Measurements from ENCODE around the gene PARP12. TPM values are rescaled to one million over a fixed set of nuclear protein-coding genes. Genes with fewer than 3 reads are reported as not detected.

Gene PARP12
- total RNA-seq, 1 donor from 2014 or later, result 14.5 TPM

GRCh38 chr7:140027858-140028257, 34.9 kb downstream of the PARP12 start:
- TF ChIP-seq CTCF (IDR thresholded peaks at IDR 0.05; ENCODE audit: unreplicated experiment), result no peak
- H3K4me1 Mint-ChIP-seq (ENCODE audit: unreplicated experiment), result no peaks in the 10 kb centered on the region
- no peak overlapping the region for H3K4me3 Mint-ChIP-seq (ENCODE audit: unreplicated experiment)
- H3K27ac Mint-ChIP-seq (ENCODE audit: unreplicated experiment), result no peak overlapping the region
- H3K27me3 Mint-ChIP-seq (ENCODE audit: unreplicated experiment), result peaks cover 9% of the 10 kb centered on the region
- H3K36me3 Mint-ChIP-seq (ENCODE audit: low read depth, unreplicated experiment), result peaks cover 17% of the 10 kb centered on the region
- H3K9me3 Mint-ChIP-seq (ENCODE audit: unreplicated experiment), result no peaks in the 10 kb centered on the region
- no peak for DNase-seq (ENCODE audit: low spot score)

GRCh38 chr7:140026935-140027334, 35.8 kb downstream of the PARP12 start:
- TF ChIP-seq CTCF (IDR thresholded peaks at IDR 0.05; ENCODE audit: unreplicated experiment), result no peak
- peaks cover 10% of the 10 kb centered on the region for H3K27me3 Mint-ChIP-seq (ENCODE audit: unreplicated experiment)
- no peak overlapping the region for H3K27ac Mint-ChIP-seq (ENCODE audit: unreplicated experiment)
- no peaks in the 10 kb centered on the region for H3K9me3 Mint-ChIP-seq (ENCODE audit: unreplicated experiment)
- no peaks in the 10 kb centered on the region for H3K4me1 Mint-ChIP-seq (ENCODE audit: unreplicated experiment)
- H3K4me3 Mint-ChIP-seq (ENCODE audit: unreplicated experiment), result no peak overlapping the region
- peaks cover 25% of the 10 kb centered on the region for H3K36me3 Mint-ChIP-seq (ENCODE audit: low read depth, unreplicated experiment)
- no peak for DNase-seq (ENCODE audit: low spot score)

- DNase-seq (ENCODE audit: low spot score), result no peak
- no peaks in the 10 kb centered on the region for H3K4me1 Mint-ChIP-seq (ENCODE audit: unreplicated experiment)
- H3K36me3 Mint-ChIP-seq (ENCODE audit: low read depth, unreplicated experiment), result peaks cover 28% of the 10 kb centered on the region
- H3K4me3 Mint-ChIP-seq (ENCODE audit: unreplicated experiment), result no peak overlapping the region
- TF ChIP-seq CTCF (IDR thresholded peaks at IDR 0.05; ENCODE audit: unreplicated experiment), result no peak
- H3K9me3 Mint-ChIP-seq (ENCODE audit: unreplicated experiment), result no peaks in the 10 kb centered on the region
- peaks cover 11% of the 10 kb centered on the region for H3K27me3 Mint-ChIP-seq (ENCODE audit: unreplicated experiment)
- H3K27ac Mint-ChIP-seq (ENCODE audit: unreplicated experiment), result no peak overlapping the region
Observed at GRCh38 chr7:140025814-140026433, 36.8 kb downstream of the PARP12 start.

GRCh38 chr7:140025241-140025640, 37.5 kb downstream of the PARP12 start:
- Mint-ChIP-seq H3K9me3 (ENCODE audit: unreplicated experiment) (no peaks in the 10 kb centered on the region), H3K36me3 (ENCODE audit: low read depth, unreplicated experiment) (peaks cover 28% of the 10 kb centered on the region), H3K4me3 (ENCODE audit: unreplicated experiment) (no peak overlapping the region), H3K27me3 (ENCODE audit: unreplicated experiment) (peaks cover 8% of the 10 kb centered on the region), H3K27ac (ENCODE audit: unreplicated experiment) (no peak overlapping the region), H3K4me1 (ENCODE audit: unreplicated experiment) (no peaks in the 10 kb centered on the region)
- TF ChIP-seq CTCF (IDR thresholded peaks at IDR 0.05; ENCODE audit: unreplicated experiment), result no peak
- DNase-seq (ENCODE audit: low spot score), result no peak

GRCh38 chr7:140024585-140024984, 38.2 kb downstream of the PARP12 start:
- peaks cover 10% of the 10 kb centered on the region for H3K27me3 Mint-ChIP-seq (ENCODE audit: unreplicated experiment)
- H3K9me3 Mint-ChIP-seq (ENCODE audit: unreplicated experiment), result no peaks in the 10 kb centered on the region
- DNase-seq (ENCODE audit: low spot score), result no peak
- H3K36me3 Mint-ChIP-seq (ENCODE audit: low read depth, unreplicated experiment), result peaks cover 28% of the 10 kb centered on the region
- H3K27ac Mint-ChIP-seq (ENCODE audit: unreplicated experiment), result no peak overlapping the region
- no peak overlapping the region for H3K4me3 Mint-ChIP-seq (ENCODE audit: unreplicated experiment)
- H3K4me1 Mint-ChIP-seq (ENCODE audit: unreplicated experiment), result no peaks in the 10 kb centered on the region
- no peak for TF ChIP-seq CTCF (IDR thresholded peaks at IDR 0.05; ENCODE audit: unreplicated experiment)
